ENCODE data around the gene TXNDC11. TPM values are rescaled to one million over a fixed set of nuclear protein-coding genes. Genes with fewer than 3 reads are reported as not detected.

Gene TXNDC11
- total and polyA plus RNA-seq, 2 experiments from 2014 or later = 6.8 to 12.0 TPM

GRCh38 chr16:11756248-11756647 lies 13.6 kb upstream of the TXNDC11 start:
- Histone ChIP-seq H2AFZ (no peak overlapping the region), H3K4me1 (ENCODE audit: insufficient read depth) (no peaks in the 10 kb centered on the region), H3K79me2 (replicated peaks; ENCODE audit: insufficient read depth) (no peaks in the 10 kb centered on the region), H4K20me1 (replicated peaks; ENCODE audit: insufficient read depth) (peaks cover 6% of the 10 kb centered on the region; the same call in 1 of the 2 replicates), H3F3A (replicated peaks; ENCODE audit: low read depth) (peaks cover 5% of the 10 kb centered on the region; the same call in 1 of the 2 replicates), H3K36me3 (ENCODE audit: insufficient read depth) (peaks cover 61% of the 10 kb centered on the region), H3K27ac (ENCODE audit: low read depth) (no peak overlapping the region), H3K4me2 (no peak overlapping the region), H3K27me3 (ENCODE audit: insufficient read depth) (no peaks in the 10 kb centered on the region), H3K9me2 (ENCODE audit: insufficient read depth) (no peaks in the 10 kb centered on the region), H3K4me3 (no peak overlapping the region)
- no peak overlapping the region for H3K4me3 Mint-ChIP-seq
- H3K27me3 Mint-ChIP-seq (ENCODE audit: insufficient read depth, low read depth, poor library complexity) = no peaks in the 10 kb centered on the region
- H3K27ac Mint-ChIP-seq = no peak overlapping the region
- H3K4me1 Mint-ChIP-seq = no peaks in the 10 kb centered on the region
- TF ChIP-seq POLR2AphosphoS5 (IDR thresholded peaks at IDR 0.05; ENCODE audit: low read depth) (no peak), CTCF (conservative IDR thresholded peaks at IDR 0.05; ENCODE audit: low read depth in 2 of 2) (no peak), REST (IDR thresholded peaks at IDR 0.05; ENCODE audit: unreplicated experiment) (no peak), EZH2 (IDR thresholded peaks at IDR 0.05; ENCODE audit: low read depth, unreplicated experiment) (no peak), ZNF114 (CRISPR knock-in tag; IDR thresholded peaks at IDR 0.05) (no peak), ETS1 (IDR thresholded peaks at IDR 0.05) (no peak), STAT1 (IDR thresholded peaks at IDR 0.05; ENCODE audit: unreplicated experiment) (no peak), ZNF462 (CRISPR knock-in tag; IDR thresholded peaks at IDR 0.05) (no peak), ZNF331 (CRISPR knock-in tag; IDR thresholded peaks at IDR 0.05; ENCODE audit: low read depth) (no peak), EZH2phosphoT487 (IDR thresholded peaks at IDR 0.05; ENCODE audit: unreplicated experiment) (no peak), JUNB (IDR thresholded peaks at IDR 0.05; ENCODE audit: unreplicated experiment) (no peak)
- peaks cover 62% of the 10 kb centered on the region for H3K36me3 Mint-ChIP-seq (ENCODE audit: low read depth)
- DNase-seq (ENCODE audit: low spot score) (no peak), ATAC-seq (no peak)
- H3K9me3 Mint-ChIP-seq = no peaks in the 10 kb centered on the region
